Measurements from ENCODE around the gene GLP1R. TPM values are rescaled to one million over a fixed set of nuclear protein-coding genes. Genes with fewer than 3 reads are reported as not detected.

Gene GLP1R
- total RNA-seq, 3 donors from 2014 or later = 0.33 to 0.73 TPM; not detected in 1

DNA sequence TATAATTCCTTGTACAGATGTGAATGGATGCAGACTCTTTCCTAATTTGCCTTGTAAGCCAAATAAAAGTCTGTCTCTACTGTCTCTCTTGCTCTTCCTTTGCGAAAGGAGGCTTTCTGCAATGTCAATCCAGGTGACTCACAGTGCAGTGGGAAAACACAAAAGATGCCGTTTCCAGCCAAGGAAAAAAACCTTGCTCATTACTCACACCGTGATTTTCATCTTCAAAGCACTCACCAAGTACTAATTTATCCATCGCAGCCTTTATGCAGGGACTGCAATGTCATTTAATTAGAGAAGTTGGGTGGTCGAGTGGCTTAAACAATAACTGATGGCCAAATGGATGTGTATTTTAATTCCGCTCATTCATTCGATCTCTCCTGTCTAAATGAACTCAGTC lies 42.6 kb downstream of the GLP1R start:
- H3K36me3 ChIP-seq = no peaks in the 10 kb centered on the region
- H3K4me3 ChIP-seq = no peak overlapping the region
- H3K27me3 ChIP-seq = no peaks in the 10 kb centered on the region
- H3K9me3 ChIP-seq = no peaks in the 10 kb centered on the region
- no peak for DNase-seq (ENCODE audit: low spot score in 2 of 2)
- H3K27ac ChIP-seq = no peak overlapping the region
- no peaks in the 10 kb centered on the region for H3K4me1 ChIP-seq
- TF ChIP-seq, protein P1, sequence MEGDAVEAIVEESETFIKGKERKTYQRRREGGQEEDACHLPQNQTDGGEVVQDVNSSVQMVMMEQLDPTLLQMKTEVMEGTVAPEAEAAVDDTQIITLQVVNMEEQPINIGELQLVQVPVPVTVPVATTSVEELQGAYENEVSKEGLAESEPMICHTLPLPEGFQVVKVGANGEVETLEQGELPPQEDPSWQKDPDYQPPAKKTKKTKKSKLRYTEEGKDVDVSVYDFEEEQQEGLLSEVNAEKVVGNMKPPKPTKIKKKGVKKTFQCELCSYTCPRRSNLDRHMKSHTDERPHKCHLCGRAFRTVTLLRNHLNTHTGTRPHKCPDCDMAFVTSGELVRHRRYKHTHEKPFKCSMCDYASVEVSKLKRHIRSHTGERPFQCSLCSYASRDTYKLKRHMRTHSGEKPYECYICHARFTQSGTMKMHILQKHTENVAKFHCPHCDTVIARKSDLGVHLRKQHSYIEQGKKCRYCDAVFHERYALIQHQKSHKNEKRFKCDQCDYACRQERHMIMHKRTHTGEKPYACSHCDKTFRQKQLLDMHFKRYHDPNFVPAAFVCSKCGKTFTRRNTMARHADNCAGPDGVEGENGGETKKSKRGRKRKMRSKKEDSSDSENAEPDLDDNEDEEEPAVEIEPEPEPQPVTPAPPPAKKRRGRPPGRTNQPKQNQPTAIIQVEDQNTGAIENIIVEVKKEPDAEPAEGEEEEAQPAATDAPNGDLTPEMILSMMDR (IDR thresholded peaks at IDR 0.05) = no peak
- TF ChIP-seq POLR2AphosphoS5 (IDR thresholded peaks at IDR 0.05) (no peak), POLR2A (IDR thresholded peaks at IDR 0.05) (no peak)
- intact Hi-C loops (cut with DNase I; ENCODE audit: low total_unique reads) = no loop called here

DNA sequence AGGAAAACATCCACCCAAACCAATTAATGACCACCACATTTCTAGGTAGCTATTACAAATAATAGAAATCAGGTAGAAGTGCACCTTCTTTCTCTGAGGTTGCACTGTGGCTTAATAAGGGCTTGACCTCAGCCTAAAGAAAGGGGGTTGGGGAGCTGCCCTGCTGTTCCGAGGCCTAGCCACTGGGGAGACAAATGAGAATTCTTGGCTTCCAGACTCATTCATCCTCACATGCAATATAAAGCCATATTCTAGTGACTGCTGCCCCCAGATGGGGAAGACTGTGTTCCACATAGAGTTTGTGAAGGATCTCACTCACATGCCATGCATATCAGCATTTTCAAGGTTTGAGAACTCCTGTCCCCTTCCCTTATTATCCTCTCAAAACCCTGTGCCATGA lies 43.5 kb downstream of the GLP1R start:
- no peak overlapping the region for H3K4me3 ChIP-seq
- no peak for DNase-seq (ENCODE audit: low spot score in 2 of 2)
- no peak overlapping the region for H3K27ac ChIP-seq
- H3K9me3 ChIP-seq = no peaks in the 10 kb centered on the region
- H3K4me1 ChIP-seq = no peaks in the 10 kb centered on the region
- intact Hi-C loops (cut with DNase I; ENCODE audit: low total_unique reads) = no loop called here
- no peaks in the 10 kb centered on the region for H3K36me3 ChIP-seq
- TF ChIP-seq, protein P1 (IDR thresholded peaks at IDR 0.05) = no peak
- TF ChIP-seq POLR2AphosphoS5 (IDR thresholded peaks at IDR 0.05) (no peak), POLR2A (IDR thresholded peaks at IDR 0.05) (no peak)
- H3K27me3 ChIP-seq = no peaks in the 10 kb centered on the region

GRCh38 chr6:39093149-39093708 lies 44.6 kb downstream of the GLP1R start:
- no peak overlapping the region for H3K4me3 ChIP-seq
- intact Hi-C loops (cut with DNase I; ENCODE audit: low total_unique reads) = no loop called here
- H3K9me3 ChIP-seq = no peaks in the 10 kb centered on the region
- TF ChIP-seq, protein P1 (IDR thresholded peaks at IDR 0.05) = no peak
- no peak overlapping the region for H3K27ac ChIP-seq
- no peak for DNase-seq (ENCODE audit: low spot score in 2 of 2)
- no peaks in the 10 kb centered on the region for H3K36me3 ChIP-seq
- H3K27me3 ChIP-seq = no peaks in the 10 kb centered on the region
- no peaks in the 10 kb centered on the region for H3K4me1 ChIP-seq

DNA sequence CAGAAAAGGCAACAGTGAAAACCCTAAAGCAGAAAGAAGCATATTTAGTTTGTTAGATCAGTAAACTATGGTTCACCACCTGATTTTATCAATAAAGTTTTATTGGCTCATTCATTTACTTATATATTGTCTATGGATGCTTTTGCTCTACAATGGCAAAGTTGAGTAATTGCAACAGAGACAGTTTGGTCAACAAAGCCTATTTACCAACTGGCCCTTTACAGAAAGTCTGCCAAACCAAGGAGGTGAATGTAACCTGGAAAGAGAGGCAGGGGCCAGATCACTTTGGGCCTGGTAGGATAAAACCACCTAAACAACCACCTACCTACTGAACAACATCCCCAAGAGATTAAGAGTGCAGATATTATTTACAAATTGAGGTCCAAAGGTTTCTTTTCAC lies 47.0 kb downstream of the GLP1R start:
- DNase-seq (ENCODE audit: low spot score in 2 of 2) = no peak
- Histone ChIP-seq H3K4me1 (no peaks in the 10 kb centered on the region), H3K27me3 (no peaks in the 10 kb centered on the region), H3K9me3 (no peaks in the 10 kb centered on the region), H3K4me3 (no peak overlapping the region), H3K27ac (no peak overlapping the region), H3K36me3 (no peaks in the 10 kb centered on the region)
- no peak for TF ChIP-seq POLR2A (IDR thresholded peaks at IDR 0.05)
- intact Hi-C loops (cut with DNase I; ENCODE audit: low total_unique reads) = no loop called here

DNA sequence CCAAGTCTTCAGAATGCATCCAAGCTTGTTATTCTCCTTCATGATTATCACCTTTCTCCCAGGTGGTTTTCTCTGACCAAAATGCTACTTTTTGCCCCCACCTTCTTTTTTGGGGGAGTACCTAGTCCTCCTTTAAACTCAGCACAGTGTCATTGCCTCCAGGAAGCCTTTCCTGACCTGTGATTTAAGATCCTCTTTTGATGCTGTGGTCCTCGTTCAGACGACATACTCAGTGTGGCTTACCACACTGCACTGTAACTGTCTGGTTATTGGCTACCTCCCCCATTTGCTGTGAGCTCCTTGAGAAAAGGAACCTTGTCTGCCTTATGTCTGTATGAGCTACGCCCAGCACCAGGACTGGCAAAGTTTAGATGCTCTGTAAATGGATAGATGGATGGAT lies 51.8 kb downstream of the GLP1R start:
- Histone ChIP-seq H3K9me3 (no peaks in the 10 kb centered on the region), H3K4me3 (no peak overlapping the region), H3K27ac (no peak overlapping the region), H3K4me1 (no peaks in the 10 kb centered on the region), H3K27me3 (no peaks in the 10 kb centered on the region), H3K36me3 (no peaks in the 10 kb centered on the region)
- no peak for DNase-seq (ENCODE audit: low spot score in 2 of 2)
- intact Hi-C loops (cut with DNase I; ENCODE audit: low total_unique reads) = no loop called here
- TF ChIP-seq POLR2A (IDR thresholded peaks at IDR 0.05) = no peak
- TF ChIP-seq POLR2AphosphoS5 (IDR thresholded peaks at IDR 0.05) = no peak
- TF ChIP-seq, protein P1 (IDR thresholded peaks at IDR 0.05) = no peak

All from breast epithelium (tissue), 4 donors.